GM18951 (cell line): ENCODE data around the gene CAMK4.

Experiments used
- POLR2A ChIP-seq: IDR thresholded peaks from 4 replicates; pipeline ENCODE4 v1.6.1; 2011; ENCODE audit warnings: mild to moderate bottlenecking; ENCODE audit not compliant: insufficient read length, insufficient read depth; ENCODE audit errors: extremely low read depth
- in situ Hi-C: fragments of 300-500 bp; cut with MboI; formaldehyde crosslinking; loops from one replicate; pipeline ENCODE4 v1.12.0; 2022; ENCODE audit warnings: low sequenced_read_pairs, mixed read lengths, inconsistent platforms; ENCODE audit not compliant: unreplicated experiment

Gene CAMK4

GRCh38 chr5:111223787-111224560 is at the start of gene CAMK4:
TSS of gene CAMK4 (plus strand) at chr5:111224384. CDS start at chr5:111224484, 100 bp downstream.
- in situ Hi-C loops: no loop called here
- peak; percentile 56 for TF ChIP-seq POLR2A

- TF ChIP-seq POLR2A: no peak
- in situ Hi-C loops: no loop called here
Measured at GRCh38 chr5:111183064-111183463, 41.1 kb upstream of the CAMK4 start.

- no peak for TF ChIP-seq POLR2A
- in situ Hi-C loops: no loop called here
Measured at GRCh38 chr5:111187079-111187478, 37.1 kb upstream of the CAMK4 start.

- no peak for TF ChIP-seq POLR2A
- in situ Hi-C loops: no loop called here
Measured at GRCh38 chr5:111194053-111194452, 30.1 kb upstream of the CAMK4 start.

GRCh38 chr5:111194925-111195324 is 29.3 kb upstream of the CAMK4 start:
- in situ Hi-C loops: no loop called here

GRCh38 chr5:111197523-111197922 is 26.7 kb upstream of the CAMK4 start:
- TF ChIP-seq POLR2A: no peak
- in situ Hi-C loops: no loop called here

More at GRCh38 chr5:111194925-111195324, 29.3 kb upstream of the CAMK4 start:
- no peak for TF ChIP-seq POLR2A

GRCh38 chr5:111198281-111198966 is 25.8 kb upstream of the CAMK4 start:
- in situ Hi-C loops: no loop called here
- no peak for TF ChIP-seq POLR2A

- in situ Hi-C loops: no loop called here
- TF ChIP-seq POLR2A: no peak
Measured at GRCh38 chr5:111200828-111201227, 23.4 kb upstream of the CAMK4 start.

- in situ Hi-C loops: no loop called here
- no peak for TF ChIP-seq POLR2A
Measured at GRCh38 chr5:111201705-111202104, 22.5 kb upstream of the CAMK4 start.

- in situ Hi-C loops: no loop called here
- TF ChIP-seq POLR2A: no peak
Measured at GRCh38 chr5:111211341-111211740, 12.8 kb upstream of the CAMK4 start.

- no peak for TF ChIP-seq POLR2A
- in situ Hi-C loops: no loop called here
Measured at GRCh38 chr5:111214052-111214742, 10.0 kb upstream of the CAMK4 start.

GRCh38 chr5:111215971-111216370 is 8.2 kb upstream of the CAMK4 start:
- no peak for TF ChIP-seq POLR2A
- in situ Hi-C loops: no loop called here

GRCh38 chr5:111221139-111221538 is 3.0 kb upstream of the CAMK4 start:
- in situ Hi-C loops: no loop called here
- no peak for TF ChIP-seq POLR2A
